DMS 273 (cell line): ENCODE data around the gene GVQW3.
"Not testable (repeated sequence)": the region's sequence is repeated elsewhere in the genome, so short reads cannot be mapped to it uniquely, and the experiment has no call there.

Experiments used
- DNase-seq: peaks from one replicate; lab custom pipeline; 2025; ENCODE audit not compliant: unreplicated experiment; lab: John Stamatoyannopoulos, UW

Gene GVQW3

GRCh38 chr11:76385903-76386302 is 4.8 kb downstream of the GVQW3 start:
- no peak for DNase-seq

GRCh38 chr11:76388408-76388807 is 7.3 kb downstream of the GVQW3 start:
- DNase-seq, result no peak

GRCh38 chr11:76391021-76391420 is 9.9 kb downstream of the GVQW3 start:
- peak; percentile 21 for DNase-seq

DNA sequence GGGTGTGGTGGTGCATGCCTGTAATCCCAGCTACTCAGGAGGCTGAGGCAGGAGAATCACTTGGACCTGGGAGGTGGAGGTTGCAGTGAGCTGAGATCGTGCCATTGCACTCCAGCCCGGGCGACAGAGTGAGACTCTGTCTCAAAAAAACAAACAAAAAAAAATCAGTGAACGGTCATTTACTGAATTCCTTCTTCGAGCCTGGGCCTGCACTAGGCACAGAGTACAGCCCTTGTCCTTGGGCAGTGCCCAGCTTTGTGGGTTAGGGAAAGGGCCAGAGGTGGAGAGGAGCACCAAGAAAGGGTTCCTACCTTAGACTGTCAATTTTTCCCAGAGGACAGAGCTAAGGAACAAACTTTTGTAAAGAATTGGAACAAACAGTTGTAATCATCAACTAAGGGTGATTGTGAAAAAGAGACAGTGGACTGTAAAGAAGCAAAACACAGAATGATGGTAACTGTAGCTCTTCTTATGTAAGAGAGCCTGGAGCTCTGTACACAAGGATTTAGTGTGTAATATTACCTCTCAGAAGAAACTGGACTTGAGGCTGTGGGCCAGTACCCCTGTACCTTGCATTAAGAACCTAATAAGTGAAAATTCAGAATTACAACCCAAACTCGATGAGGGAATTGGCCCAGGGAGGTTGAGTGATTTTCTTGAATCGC is 10.8 kb downstream of the GVQW3 start:
- DNase-seq, result no peak

- DNase-seq, result no peak
These were observed 11.7 kb downstream of the GVQW3 start for GRCh38 chr11:76392870-76393269.

DNA sequence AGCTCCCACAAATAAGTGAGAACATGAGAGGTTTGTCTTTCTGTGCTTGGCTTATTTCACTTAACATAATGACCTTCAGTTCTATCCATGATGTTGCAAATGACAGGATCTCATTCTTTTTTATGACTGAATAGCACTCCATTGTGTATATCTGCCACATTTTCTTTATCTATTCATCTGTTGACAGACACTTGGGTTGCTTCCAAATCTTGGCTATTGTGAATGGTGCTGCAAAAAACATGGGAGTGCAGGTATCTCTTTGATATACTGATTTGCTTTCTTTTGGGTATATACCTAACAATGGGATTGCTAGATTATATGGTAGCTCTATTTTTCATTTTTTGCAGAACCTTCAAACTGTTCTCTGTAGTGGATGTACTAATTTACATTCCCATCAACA is 13.3 kb downstream of the GVQW3 start:
- DNase-seq, result no peak

DNA sequence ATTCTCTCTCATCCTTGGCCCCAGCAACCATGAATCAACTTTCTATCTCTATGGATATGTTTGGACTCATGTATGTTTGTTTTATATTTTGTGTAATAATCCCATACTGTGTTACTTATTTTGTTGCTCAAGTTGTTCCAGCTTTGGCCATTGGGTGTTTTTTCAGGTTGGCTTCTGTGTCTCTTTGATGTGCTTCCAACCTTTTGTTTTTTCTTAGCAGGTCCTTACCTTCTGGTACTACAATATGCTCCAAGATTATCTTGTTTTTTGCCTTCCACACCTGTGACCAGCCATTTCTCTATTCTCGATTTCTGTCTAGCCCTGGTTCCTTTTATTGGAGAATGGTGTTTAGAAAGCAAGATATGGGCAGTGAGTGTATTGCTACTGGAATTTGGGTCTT is 14.2 kb downstream of the GVQW3 start:
- no peak for DNase-seq

DNA sequence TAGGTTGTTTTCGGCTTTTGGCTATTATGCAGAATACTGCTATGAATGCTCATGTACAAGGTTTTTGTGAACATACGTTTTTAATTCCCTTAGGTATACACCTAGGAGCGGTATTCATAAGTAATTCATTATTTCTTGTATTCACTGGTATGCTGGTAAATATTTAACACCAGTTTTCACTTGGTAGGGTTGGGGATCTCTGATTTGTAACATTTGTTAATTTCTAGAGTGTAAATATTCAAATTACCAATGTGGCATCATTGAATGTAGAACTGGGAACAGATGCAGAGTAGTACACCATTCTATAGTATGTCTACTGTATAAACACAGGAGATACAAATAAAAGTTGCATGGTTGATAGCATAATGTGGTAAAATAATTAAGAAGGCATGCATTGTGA is 16.3 kb downstream of the GVQW3 start:
- no peak for DNase-seq

DNA sequence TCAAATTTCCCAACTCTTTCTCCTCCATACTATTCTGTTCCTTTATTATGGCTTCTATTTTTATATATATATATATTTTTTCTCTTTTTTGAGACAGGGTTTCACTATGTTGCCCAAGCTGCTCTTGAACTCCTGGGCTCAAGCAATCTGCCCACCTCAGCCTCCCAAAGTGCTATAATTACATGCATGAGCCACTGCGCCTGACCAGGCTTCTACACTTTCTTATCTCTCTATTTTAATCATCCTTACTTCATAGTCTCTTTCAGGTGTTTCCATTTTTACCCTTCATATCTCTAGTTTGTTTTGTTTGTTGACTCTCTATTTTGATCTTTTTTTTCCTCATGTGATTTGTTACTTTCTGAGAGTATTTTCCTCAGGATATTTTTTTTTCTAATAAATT is 19.8 kb downstream of the GVQW3 start:
- DNase-seq, result no peak

- DNase-seq, result not testable (repeated sequence)
These were observed 20.4 kb downstream of the GVQW3 start for GRCh38 chr11:76401484-76401883.

DNA sequence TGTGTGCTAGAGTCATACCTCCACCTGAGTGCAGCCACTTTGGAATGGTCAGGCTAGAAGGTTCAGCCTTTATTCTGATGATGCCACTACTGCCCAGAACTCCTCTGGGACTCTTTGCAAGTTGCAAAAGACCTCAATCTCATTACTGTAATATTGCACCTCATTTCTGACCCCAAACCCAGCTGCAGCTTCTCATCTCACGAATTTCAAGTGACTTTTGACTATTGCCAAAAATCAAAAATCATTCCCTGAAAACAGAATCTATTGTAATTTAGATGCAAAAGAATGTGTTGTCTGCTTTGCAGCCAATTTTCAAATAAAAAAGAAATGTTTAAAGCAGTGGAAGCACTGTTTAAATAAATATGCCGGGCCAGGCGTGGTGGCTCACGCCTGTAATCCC is 25.2 kb downstream of the GVQW3 start:
- DNase-seq, result no peak

- no peak for DNase-seq
These were observed 27.2 kb downstream of the GVQW3 start for GRCh38 chr11:76408171-76408965.

DNA sequence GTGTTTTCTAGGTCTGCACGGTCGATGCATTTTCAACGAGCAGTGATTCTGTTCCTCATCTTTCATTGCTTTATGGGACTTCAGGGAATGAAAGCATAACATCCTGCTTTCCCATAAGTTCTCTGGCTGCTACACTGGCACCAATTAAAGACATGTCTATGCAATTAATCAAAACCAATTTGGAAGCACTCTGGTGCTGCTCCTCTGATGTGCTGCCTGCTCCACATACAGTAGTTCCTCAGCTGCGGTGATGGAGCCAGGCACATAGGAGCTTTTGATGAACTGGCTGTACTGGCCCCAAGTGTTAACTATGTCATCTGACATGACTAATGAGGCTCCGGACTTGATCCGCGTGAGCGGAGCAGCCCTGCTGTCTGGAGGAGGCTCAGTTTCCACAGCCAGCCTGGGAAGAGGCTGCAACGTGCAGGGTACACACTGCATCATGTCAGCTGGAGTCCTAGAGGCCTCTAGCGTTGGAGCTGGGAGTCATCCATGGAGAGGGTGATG is 29.8 kb downstream of the GVQW3 start:
- DNase-seq, result no peak

DNA sequence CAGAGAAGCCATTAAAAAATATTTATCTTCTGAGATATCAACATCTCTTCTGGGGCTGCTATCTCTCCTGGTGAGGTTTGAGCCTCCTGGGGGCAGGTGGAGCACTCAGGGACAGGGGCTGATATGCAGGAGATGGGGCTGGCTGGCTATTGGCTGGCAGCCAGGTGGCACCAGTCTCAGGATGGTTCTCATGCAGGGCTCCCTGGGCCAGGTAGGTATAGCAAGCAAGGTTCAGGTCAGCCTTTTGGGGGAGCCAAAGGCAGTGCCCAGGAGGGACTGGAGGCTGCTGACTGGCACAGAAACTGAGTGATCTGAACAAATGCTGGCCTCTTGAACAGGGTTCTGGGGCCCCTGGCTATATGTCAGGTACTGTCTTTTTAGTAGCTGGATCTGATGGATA is 34.0 kb downstream of the GVQW3 start:
- no peak for DNase-seq

GRCh38 chr11:76419896-76420295 is 38.8 kb downstream of the GVQW3 start:
- peak; percentile 24 for DNase-seq

- no peak for DNase-seq
These were observed 43.3 kb downstream of the GVQW3 start for GRCh38 chr11:76424379-76424778.

- DNase-seq, result no peak
These were observed 43.8 kb downstream of the GVQW3 start for GRCh38 chr11:76424891-76425290.

DNA sequence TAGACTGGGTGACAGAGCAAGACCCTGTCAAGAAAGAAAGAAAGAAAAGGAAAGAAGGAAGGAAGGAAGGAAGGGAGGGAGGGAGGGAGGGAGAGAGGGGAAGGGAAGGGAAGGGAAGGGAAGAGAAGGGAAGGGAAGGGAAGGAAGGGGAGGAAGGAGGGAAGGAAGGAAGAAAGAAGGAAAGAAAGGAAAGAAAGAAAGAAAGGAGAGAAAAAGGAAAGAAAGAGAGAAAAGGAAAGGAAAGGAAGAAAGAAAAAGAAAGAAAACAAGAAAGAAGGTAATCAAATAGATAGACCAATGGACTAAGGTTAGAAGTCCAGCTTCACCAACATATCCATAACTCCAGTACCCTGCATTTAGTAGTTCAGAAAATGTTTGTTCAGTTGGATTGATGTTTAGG is 45.5 kb downstream of the GVQW3 start:
- DNase-seq, result no peak

- no peak for DNase-seq
These were observed 54.9 kb downstream of the GVQW3 start for GRCh38 chr11:76436020-76436419.

DNA sequence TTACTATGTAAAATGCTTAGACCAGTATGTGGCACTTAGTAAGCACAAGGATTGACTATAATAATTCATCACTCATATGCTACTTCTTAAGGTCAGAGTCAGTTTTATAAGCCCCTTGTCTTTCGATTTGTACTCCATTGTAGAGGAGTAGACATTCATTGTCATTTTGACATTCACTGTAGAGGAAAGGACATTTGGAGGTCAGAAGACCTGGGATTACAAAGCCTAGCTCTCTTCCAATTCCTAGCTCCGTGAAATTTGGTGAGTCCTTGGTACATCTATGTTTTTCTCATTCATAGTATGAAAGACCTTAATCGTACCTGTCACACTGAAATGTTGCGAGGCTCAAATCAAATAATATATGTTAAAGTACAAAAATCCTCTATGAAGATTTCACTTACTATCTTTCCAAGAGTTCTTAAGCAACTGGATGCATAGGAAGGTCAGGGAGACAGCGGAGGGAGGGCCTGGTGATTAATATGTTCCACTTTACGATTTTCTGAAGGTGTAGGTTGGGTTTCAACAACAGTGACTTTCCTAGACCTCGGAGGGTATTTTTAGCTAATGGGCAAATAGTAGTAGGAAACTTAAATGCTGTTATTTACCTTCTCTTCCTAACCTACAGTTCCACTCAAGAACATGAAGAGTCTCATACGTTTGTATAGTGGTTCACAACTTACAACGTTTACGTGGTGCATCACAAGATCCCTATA is 62.3 kb downstream of the GVQW3 start:
- DNase-seq, result peak; percentile 8

GRCh38 chr11:76444065-76444383 is 62.9 kb downstream of the GVQW3 start:
- DNase-seq, result no peak
